K562 (cell line): ENCODE measurements around the gene C10orf71. TPM values are rescaled to one million over a fixed set of nuclear protein-coding genes. Genes with fewer than 3 reads are reported as not detected.

Experiments
- ATAC-seq: fragments of 200-7000 bp; cut with Tn5 transposase; 3 replicates; pipeline ENCODE4 v1.9.1; 2020; ENCODE audit warnings: moderate library complexity
- BruUV-seq: library from RNA; stranded (reverse); fragments of 400-500 nt; replicated peaks from 2 replicates; lab custom pipeline; 2021; lab: Mats Ljungman, UMichigan
- CTCF ChIA-PET: fragments of 300-600 bp; formaldehyde crosslinking; extraction: SDS; loops from one replicate; lab custom pipeline; 2021; ENCODE audit warnings: low intra/inter-chr PET ratio; lab: Yijun Ruan, JAX
- POLR2A ChIA-PET: fragments of 300-600, 350-650 bp; sonication (Branson Sonifier 250); formaldehyde crosslinking; extraction: SDS; loops from one replicate; lab custom pipeline; 2021; ENCODE audit warnings: antibody characterized with exemption, inconsistent platforms; lab: Yijun Ruan, JAX
- DNase-seq, 4 experiments: peaks; one replicate each; pipeline versions ENCODE4 v3.0.0 to v3.0.0-alpha.2; 2011 to 2018; ENCODE audit warnings: low spot score in 3 of 4, mixed read lengths in 3 of 4; ENCODE audit errors: extremely low read depth in 1 of 4
- FAIRE-seq: peaks from 2 replicates; lab custom pipeline; 2011; peaks lifted over from hg19 to GRCh38; lab: Jason Lieb, UNC
- H2AFZ ChIP-seq: 2 replicates; pipeline ENCODE4 v1.6.0; 2011; ENCODE audit warnings: low read depth, low read length, control low read depth, inconsistent platforms
- H3K27ac ChIP-seq: fragments of 200-600 bp; 3 replicates; pipeline ENCODE4 v1.8.0; 2011; ENCODE audit warnings: low read depth, mild to moderate bottlenecking, control low read depth, inconsistent platforms, low read length, moderate library complexity, mixed read lengths; ENCODE audit errors: extremely low read depth
- H3K27me3 ChIP-seq, 2 experiments: fragments of 300-600 bp in 1 of 2; 2 replicates in 1 of 2; 3 replicates in 1 of 2; pipeline versions ENCODE4 v1.6.0 to v1.8.0; 2011; ENCODE audit warnings: inconsistent platforms in 2 of 2, low read length in 2 of 2, mild to moderate bottlenecking in 1 of 2, mixed read lengths in 1 of 2, moderate library complexity in 1 of 2; ENCODE audit not compliant: control insufficient read depth in 2 of 2, insufficient read depth in 2 of 2
- H3K36me3 ChIP-seq: fragments of 300-600 bp; 3 replicates; pipeline ENCODE4 v1.8.0; 2011; ENCODE audit warnings: mild to moderate bottlenecking, low read length, inconsistent platforms; ENCODE audit not compliant: control insufficient read depth, insufficient read depth
- H3K4me1 ChIP-seq, 2 experiments: fragments of 200-600 bp in 1 of 2; replicated peaks in 1 of 2; 2 replicates in 1 of 2; 3 replicates in 1 of 2; pipeline versions ENCODE4 v1.5.1 to v1.8.0; 2011; ENCODE audit warnings: inconsistent platforms in 2 of 2, low read length in 2 of 2, mild to moderate bottlenecking in 1 of 2, mixed read lengths in 1 of 2, moderate library complexity in 1 of 2; ENCODE audit not compliant: control insufficient read depth in 2 of 2, insufficient read depth in 2 of 2
- H3K4me2 ChIP-seq: 2 replicates; pipeline ENCODE4 v1.6.1; 2011; ENCODE audit warnings: low read length, control low read depth, inconsistent platforms, mixed read lengths; ENCODE audit not compliant: insufficient read depth
- H3K4me3 ChIP-seq: fragments of 200-600 bp; sonication (generic), shearing (Covaris generic); 2 replicates; pipeline ENCODE4 v1.5.1; 2016; ENCODE audit warnings: control low read depth, inconsistent platforms
- H3K79me2 ChIP-seq: fragments of 200-600 bp; 3 replicates; pipeline ENCODE4 v1.8.0; 2011; ENCODE audit warnings: low read length, inconsistent platforms; ENCODE audit not compliant: control insufficient read depth, insufficient read depth
- H3K9ac ChIP-seq, 2 experiments: 2 replicates each; pipeline versions ENCODE4 v1.6.0 to v1.6.1; 2011; ENCODE audit warnings: low read depth in 2 of 2, low read length in 2 of 2, control low read depth in 1 of 2, inconsistent platforms in 1 of 2, mild to moderate bottlenecking in 1 of 2, mixed read lengths in 1 of 2; ENCODE audit not compliant: insufficient read depth in 1 of 2
- H3K9me1 ChIP-seq: one replicate; pipeline ENCODE4 v1.6.0; 2011; ENCODE audit warnings: inconsistent platforms, mild to moderate bottlenecking, low read length, moderate library complexity; ENCODE audit not compliant: control insufficient read depth, insufficient read depth
- H3K9me3 ChIP-seq: replicated peaks from 2 replicates; pipeline ENCODE4 v1.5.1; 2011; ENCODE audit warnings: low read depth, low read length, inconsistent platforms; ENCODE audit not compliant: control insufficient read depth, insufficient read depth
- H4K20me1 ChIP-seq: replicated peaks from 2 replicates; pipeline ENCODE4 v1.6.1; 2011; ENCODE audit warnings: low read length, inconsistent platforms, mixed read lengths; ENCODE audit not compliant: control insufficient read depth, insufficient read depth
- CBX1 ChIP-seq: sonication (generic); IDR thresholded peaks from 2 replicates; pipeline ENCODE4 v1.6.1; 2016; ENCODE audit warnings: antibody characterized with exemption, low read depth, mild to moderate bottlenecking
- MTA3 ChIP-seq: fragments of 450-650 bp; formaldehyde crosslinking; IDR thresholded peaks from 2 replicates; pipeline ENCODE4 v1.6.1; 2017; ENCODE audit warnings: mild to moderate bottlenecking, borderline replicate concordance
- YY1 ChIP-seq, 3 experiments: IDR thresholded peaks; 2 replicates each; pipeline ENCODE4 v1.6.1; 2011; ENCODE audit warnings: low read length in 2 of 3, mild to moderate bottlenecking in 2 of 3, moderate library complexity in 2 of 3, borderline replicate concordance in 1 of 3, control low read depth in 1 of 3, low read depth in 1 of 3; ENCODE audit not compliant: insufficient read depth in 3 of 3, insufficient replicate concordance in 2 of 3, control insufficient read depth in 1 of 3, insufficient read length in 1 of 3; ENCODE audit errors: extremely low read depth in 1 of 3
- WGBS: fragments of 100-300 bp; shearing (Covaris generic); methylation state at CpG from one replicate; pipeline ENCODE4 v1.1.6; 2016; ENCODE audit warnings: low coverage, mixed read lengths; ENCODE audit not compliant: insufficient coverage; ENCODE audit errors: missing lambda C conversion rate; 5-methylcytosine and 5-hydroxymethylcytosine counted together
- in situ Hi-C: fragments of 300-500 bp; cut with MboI; formaldehyde crosslinking; loops from 4 replicates; pipeline ENCODE4 v1.15.0; 2018; ENCODE audit warnings: inconsistent platforms, mixed read lengths
- intact Hi-C: fragments of 100-400 bp; cut with micrococcal nuclease; formaldehyde crosslinking; loops from 2 replicates; pipeline ENCODE4 v1.14.2; 2022
- polyA plus RNA-seq, 8 experiments: library from polyadenylated mRNA; depleted of rRNA in 4 of 8; stranded (reverse) in 5 of 8; unstranded in 3 of 8; fragments of >200 nt; fragmentation: Nextera tagmentation in 2 of 8; fragmentation: Illumina TruSeq in 1 of 8; extraction: Ambion mirVana in 2 of 8; extraction: Trizol in 1 of 8; gene quantifications; 2 replicates each; pipeline versions ENCODE4 v1.2.1 to v1.2.3, GENCODE V29; 2011 to 2014; ENCODE audit warnings: inconsistent platforms in 1 of 8, missing spikeins in 1 of 8
- total RNA-seq, 7 experiments: library from RNA; depleted of rRNA in 6 of 7; stranded (reverse); fragments of >200 nt in 6 of 7; fragmentation: Illumina TruSeq in 2 of 7; extraction: Trizol in 2 of 7; gene quantifications; 2 replicates each; pipeline versions ENCODE4 v1.2.1 to v1.2.3, GENCODE V29; 2011 to 2021; ENCODE audit warnings: low replicate concordance in 1 of 7
- TF ChIP-seq, protein P1 (sequence below): fragments of 450-650 bp; IDR thresholded peaks from 2 replicates; pipeline ENCODE4 v1.6.1; 2018; ENCODE audit not compliant: partially characterized antibody

Gene C10orf71
- total and polyA plus RNA-seq, 9 of the 15 experiments (the other 6 are each of a cell fraction or from before 2014, with no cell fraction given), result 0.06 to 4.5 (median 1.3) TPM

DNA sequence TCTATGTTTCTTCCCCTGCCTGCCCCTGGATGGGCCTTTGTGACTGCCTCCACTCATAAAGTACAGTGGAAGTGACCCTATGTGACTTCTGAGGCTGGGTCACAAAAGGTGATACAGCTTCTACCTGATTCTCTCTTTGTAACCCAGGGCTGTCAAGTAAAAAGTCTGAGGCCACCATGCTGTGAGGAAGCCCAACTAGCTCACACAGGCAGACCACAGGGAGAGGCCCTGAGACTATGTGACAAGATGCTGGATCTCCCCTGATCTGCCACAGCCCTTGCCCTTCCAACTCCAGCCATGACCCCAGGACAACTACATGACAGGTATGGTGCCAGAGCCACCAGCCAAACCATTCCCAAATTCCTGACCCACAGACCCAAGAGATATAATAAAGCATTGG, 51.2 kb downstream of the C10orf71 start:
- H3K4me2 ChIP-seq, result no peak overlapping the region
- H3K4me1 ChIP-seq, result no peaks in the 10 kb centered on the region
- FAIRE-seq, result no peak
- POLR2A ChIA-PET, result no interaction called here
- H3K4me3 ChIP-seq, result no peak overlapping the region
- H3K36me3 ChIP-seq, result no peaks in the 10 kb centered on the region
- no peak overlapping the region for H3K27ac ChIP-seq
- no TSS peak for BruUV-seq
- 0 out of 2 replicates have a peak, but pooled peaks cover 3% of the 10 kb centered on the region for H3K9me3 ChIP-seq
- CTCF ChIA-PET, result no interaction called here
- TF ChIP-seq MTA3 (no peak), YY1 (IDR thresholded peaks at IDR 0.05; ENCODE audit: borderline replicate concordance in 1 of 3, control insufficient read depth in 1 of 3, extremely low read depth in 1 of 3, insufficient read depth in 3 of 3, insufficient read length in 1 of 3, insufficient replicate concordance in 2 of 3, low read depth in 1 of 3, low read length in 2 of 3) (peak in 1 of 3 experiments; percentile 73)
- no peak for ATAC-seq
- no peak overlapping the region for H3K9ac ChIP-seq
- H3K79me2 ChIP-seq, result no peaks in the 10 kb centered on the region
- no peaks in the 10 kb centered on the region for H3K9me1 ChIP-seq
- no peaks in the 10 kb centered on the region; the same call in 1 of the 2 replicates for H4K20me1 ChIP-seq
- intact Hi-C loops, result no loop called here
- no peak overlapping the region for H2AFZ ChIP-seq
- peaks cover 3 to 31% of the 10 kb centered on the region in 2 experiments; a peak in 3 of 5 replicates for H3K27me3 ChIP-seq
- in situ Hi-C loops, result no loop called here
- DNase-seq, result no peak

GRCh38 chr10:49350846-49351532, 52.0 kb downstream of the C10orf71 start:
- H3K27me3 ChIP-seq, result peaks cover 3 to 31% of the 10 kb centered on the region in 2 experiments; a peak in 3 of 5 replicates
- POLR2A ChIA-PET, result no interaction called here
- intact Hi-C loops, result no loop called here

More at GRCh38 chr10:49350846-49351532, 52.0 kb downstream of the C10orf71 start:
- Histone ChIP-seq H3K4me1 (no peaks in the 10 kb centered on the region), H3K4me3 (no peak overlapping the region), H3K79me2 (no peaks in the 10 kb centered on the region), H4K20me1 (no peaks in the 10 kb centered on the region; the same call in 1 of the 2 replicates), H3K9me1 (no peaks in the 10 kb centered on the region), H2AFZ (no peak overlapping the region), H3K36me3 (no peaks in the 10 kb centered on the region), H3K9me3 (0 out of 2 replicates have a peak, but pooled peaks cover 3% of the 10 kb centered on the region), H3K9ac (no peak overlapping the region), H3K27ac (no peak overlapping the region), H3K4me2 (no peak overlapping the region)
- TF ChIP-seq CBX1, result no peak
- TF ChIP-seq, protein P1, sequence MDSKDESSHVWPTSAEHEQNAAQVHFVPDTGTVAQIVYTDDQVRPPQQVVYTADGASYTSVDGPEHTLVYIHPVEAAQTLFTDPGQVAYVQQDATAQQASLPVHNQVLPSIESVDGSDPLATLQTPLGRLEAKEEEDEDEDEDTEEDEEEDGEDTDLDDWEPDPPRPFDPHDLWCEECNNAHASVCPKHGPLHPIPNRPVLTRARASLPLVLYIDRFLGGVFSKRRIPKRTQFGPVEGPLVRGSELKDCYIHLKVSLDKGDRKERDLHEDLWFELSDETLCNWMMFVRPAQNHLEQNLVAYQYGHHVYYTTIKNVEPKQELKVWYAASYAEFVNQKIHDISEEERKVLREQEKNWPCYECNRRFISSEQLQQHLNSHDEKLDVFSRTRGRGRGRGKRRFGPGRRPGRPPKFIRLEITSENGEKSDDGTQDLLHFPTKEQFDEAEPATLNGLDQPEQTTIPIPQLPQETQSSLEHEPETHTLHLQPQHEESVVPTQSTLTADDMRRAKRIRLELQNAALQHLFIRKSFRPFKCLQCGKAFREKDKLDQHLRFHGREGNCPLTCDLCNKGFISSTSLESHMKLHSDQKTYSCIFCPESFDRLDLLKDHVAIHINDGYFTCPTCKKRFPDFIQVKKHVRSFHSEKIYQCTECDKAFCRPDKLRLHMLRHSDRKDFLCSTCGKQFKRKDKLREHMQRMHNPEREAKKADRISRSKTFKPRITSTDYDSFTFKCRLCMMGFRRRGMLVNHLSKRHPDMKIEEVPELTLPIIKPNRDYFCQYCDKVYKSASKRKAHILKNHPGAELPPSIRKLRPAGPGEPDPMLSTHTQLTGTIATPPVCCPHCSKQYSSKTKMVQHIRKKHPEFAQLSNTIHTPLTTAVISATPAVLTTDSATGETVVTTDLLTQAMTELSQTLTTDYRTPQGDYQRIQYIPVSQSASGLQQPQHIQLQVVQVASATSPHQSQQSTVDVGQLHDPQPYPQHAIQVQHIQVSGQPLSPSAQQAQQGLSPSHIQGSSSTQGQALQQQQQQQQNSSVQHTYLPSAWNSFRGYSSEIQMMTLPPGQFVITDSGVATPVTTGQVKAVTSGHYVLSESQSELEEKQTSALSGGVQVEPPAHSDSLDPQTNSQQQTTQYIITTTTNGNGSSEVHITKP, result peak; percentile 15
- in situ Hi-C loops, result no loop called here
- WGBS, result 3% methylated on average over 4 of the region's 4 CpGs
- DNase-seq, result no peak
- no peak for FAIRE-seq
- no TSS peak for BruUV-seq
- CTCF ChIA-PET, result no interaction called here
- no peak for ATAC-seq
